HCEC 1CT (cell line): Measurements from ENCODE around the gene EXOC3L4.
A peak's percentile ranks its signal among the peaks of the same experiment; 100 is the strongest.

Experiments used
- DNase-seq: peaks from one replicate; pipeline ENCODE4 v3.0.0-alpha.2; 2017

The EXOC3L4 gene

GRCh38 chr14:103123634-103124500, 29.3 kb downstream of the EXOC3L4 start:
- DNase-seq = peak; percentile 20

- DNase-seq = no peak
These were observed 30.0 kb downstream of the EXOC3L4 start for GRCh38 chr14:103124501-103125001.

DNA sequence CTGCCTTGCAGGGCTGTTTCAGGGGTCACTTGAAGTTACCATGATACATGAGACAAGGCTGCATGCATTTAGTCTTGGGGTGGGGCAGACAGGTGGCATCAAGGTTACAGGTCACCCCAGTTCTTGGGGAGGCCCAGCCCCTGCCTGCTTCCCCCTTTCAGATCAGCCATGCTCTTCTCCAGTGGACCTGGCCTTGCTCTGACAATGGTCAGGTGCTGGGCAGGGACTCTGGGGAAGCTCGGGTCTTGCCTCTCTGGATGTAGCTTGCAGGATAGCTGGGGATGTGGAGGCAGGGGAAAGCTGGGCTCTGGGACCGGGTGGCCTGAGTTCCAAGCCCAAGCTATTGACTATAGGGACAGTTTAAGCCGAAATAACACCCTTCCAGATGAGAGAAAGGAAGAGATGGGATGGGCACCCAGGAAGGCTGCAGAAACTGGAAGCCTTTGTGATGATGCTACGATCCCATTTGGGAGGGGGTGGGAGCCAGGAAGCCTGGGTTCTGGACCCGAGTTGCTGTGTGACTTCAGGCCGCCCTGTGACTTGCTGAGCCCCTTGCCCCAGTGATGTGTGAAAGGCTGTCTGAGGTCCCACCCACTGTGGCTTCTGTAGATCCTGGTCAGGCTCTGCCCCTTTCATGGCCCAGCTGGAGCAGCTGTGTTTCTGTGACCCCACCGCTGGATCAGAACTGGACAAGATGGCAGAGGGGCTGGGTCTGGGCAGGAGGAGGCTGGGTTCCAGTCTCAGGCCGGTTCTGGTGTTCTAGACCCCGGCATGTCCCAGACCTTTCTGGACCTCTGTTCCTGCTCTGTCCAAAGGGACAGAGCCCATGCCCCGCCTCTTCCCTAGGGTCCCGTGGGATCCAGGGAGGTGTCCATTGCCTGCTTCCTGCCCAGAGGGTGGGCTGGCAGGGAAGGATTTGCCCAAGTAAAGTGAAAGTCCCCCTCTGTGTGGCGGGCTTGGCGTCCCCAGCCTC, 30.9 kb downstream of the EXOC3L4 start:
- DNase-seq = no peak

DNA sequence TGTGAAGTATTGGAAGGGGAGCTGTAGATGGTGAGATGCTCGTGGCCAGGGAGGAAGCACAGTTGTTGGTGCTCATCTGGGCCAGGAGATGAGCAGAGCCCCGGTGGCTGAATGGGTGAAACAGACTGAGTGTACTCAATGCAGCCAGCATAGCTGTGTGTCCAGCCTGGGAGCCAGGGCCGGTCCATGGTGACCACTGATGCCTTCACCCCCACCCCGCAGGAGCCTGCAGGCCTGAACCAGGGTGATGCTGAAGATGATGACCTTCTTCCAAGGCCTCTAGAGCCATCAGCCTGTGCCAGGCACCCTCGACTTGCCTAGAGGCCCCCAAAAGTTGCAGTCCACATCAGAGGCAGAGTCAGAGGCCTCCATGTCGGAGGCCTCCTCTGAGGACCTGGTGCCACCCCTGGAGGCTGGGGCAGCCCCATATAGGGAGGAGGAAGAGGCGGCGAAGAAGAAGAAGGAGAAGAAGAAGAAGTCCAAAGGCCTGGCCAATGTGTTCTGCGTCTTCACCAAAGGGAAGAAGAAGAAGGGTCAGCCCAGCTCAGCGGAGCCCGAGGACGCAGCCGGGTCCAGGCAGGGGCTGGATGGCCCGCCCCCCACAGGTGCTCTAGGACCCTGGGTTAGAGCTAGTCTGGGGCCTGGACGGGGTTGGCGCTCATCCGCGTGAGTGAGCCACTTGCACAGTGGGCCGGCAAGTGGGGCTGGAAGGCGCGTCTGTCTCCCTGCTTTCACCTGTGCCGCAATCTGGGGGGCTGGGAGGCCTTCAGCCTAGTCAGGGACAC, 31.8 kb downstream of the EXOC3L4 start:
- DNase-seq = no peak

DNA sequence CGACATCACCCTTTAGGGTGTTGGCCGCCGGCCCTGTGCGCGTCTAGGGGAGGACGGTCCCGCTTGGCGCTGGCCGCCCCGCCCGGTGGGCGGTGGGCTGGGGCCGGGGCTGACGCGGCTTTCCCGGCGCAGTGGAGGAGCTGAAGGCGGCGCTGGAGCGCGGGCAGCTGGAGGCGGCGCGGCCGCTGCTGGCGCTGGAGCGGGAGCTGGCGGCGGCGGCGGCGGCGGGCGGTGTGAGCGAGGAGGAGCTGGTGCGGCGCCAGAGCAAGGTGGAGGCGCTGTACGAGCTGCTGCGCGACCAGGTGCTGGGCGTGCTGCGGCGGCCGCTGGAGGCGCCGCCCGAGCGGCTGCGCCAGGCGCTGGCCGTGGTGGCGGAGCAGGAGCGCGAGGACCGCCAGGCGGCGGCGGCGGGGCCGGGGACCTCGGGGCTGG, 32.4 kb downstream of the EXOC3L4 start:
- DNase-seq = no peak

GRCh38 chr14:103127356-103127755, 32.8 kb downstream of the EXOC3L4 start:
- DNase-seq = no peak

- DNase-seq = no peak
These were observed 33.5 kb downstream of the EXOC3L4 start for GRCh38 chr14:103127861-103128598.

DNA sequence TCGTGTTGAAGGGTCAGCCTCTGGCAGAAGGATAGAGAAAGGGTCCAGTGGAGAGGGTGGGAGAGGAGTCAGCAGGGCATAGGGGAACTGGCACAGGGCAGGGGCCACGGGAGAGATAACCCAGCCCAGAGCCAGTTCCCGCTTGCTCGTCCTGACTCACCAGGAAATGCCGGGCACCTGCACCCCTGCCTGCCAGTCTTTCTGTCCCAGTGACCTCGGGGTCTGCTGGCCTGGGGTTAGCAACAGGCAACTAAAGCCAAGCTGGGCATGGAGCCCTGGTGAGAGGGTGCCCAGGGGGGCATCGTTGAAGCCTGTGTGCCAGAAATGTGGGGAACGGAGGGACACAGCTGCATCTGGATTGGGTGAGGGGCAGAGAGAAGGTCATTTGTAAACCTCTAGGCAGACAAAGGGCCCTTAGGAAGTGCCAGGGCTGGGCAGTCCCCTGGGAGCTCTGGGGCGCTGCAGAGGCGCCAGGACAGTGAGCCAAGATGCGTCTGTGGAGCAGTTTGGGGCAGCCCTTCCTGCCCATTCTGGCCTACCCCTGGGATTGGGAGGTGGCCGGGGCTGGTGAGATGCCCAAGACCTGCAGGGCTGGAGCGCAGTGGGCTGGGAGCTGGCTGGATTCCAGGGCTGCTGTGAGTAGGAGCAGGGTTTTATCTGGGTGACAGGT, 34.2 kb downstream of the EXOC3L4 start:
- no peak for DNase-seq

DNA sequence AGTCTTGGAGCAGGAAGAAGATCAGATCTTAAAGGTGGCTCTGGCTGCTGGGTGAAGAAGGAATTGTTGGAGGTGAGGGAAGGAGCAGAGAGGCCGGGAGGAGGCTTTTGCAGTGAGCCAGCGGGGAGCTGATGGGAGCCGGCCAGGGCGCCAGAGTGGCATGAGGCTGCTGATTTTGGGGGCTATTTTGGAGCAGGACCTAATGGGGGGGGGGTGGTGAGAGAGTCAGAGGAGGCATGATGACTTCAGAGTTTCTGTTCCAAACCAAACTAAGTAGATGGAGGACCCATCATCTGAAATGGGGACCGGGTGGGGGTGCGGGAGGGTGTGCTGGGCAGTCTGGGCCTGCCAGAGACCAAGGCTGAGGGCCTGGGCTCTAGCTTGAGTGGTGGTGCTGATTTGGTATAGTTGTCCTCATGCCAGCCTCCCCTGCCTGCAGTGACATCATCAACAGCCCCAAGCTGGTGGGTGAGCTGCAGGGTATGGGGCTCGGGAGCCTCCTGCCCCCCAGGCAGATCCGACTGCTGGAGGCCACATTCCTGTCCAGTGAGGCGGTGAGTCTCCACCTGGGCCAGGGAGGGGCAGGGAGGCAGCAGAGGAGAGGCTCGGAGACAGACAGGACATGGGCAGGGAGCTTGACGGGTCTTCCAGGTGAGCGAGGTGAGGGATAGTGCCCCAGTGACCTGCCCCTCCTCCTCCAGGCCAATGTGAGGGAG, 34.9 kb downstream of the EXOC3L4 start:
- DNase-seq = no peak

GRCh38 chr14:103130017-103130764, 35.7 kb downstream of the EXOC3L4 start:
- no peak for DNase-seq

DNA sequence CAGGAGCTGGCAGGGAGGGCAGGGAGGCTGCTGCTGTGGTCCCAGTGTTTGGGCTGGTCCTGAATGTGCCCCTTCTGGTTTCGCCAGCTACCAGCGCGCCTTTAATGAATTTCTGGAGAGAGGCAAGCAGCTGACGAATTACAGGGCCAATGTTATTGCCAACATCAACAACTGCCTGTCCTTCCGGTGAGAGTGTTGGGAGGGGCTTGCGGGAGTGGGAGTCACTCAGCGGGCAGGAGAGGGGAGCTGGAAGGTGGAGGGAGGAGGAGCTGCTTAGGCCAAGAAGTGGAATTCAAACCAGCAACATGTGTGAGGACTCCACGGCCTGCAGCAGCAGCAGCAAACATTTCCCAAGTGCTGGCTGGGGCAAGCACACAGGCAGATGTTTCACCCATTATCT, 36.4 kb downstream of the EXOC3L4 start:
- no peak for DNase-seq

- no peak for DNase-seq
These were observed 37.1 kb downstream of the EXOC3L4 start for GRCh38 chr14:103131580-103131979.

DNA sequence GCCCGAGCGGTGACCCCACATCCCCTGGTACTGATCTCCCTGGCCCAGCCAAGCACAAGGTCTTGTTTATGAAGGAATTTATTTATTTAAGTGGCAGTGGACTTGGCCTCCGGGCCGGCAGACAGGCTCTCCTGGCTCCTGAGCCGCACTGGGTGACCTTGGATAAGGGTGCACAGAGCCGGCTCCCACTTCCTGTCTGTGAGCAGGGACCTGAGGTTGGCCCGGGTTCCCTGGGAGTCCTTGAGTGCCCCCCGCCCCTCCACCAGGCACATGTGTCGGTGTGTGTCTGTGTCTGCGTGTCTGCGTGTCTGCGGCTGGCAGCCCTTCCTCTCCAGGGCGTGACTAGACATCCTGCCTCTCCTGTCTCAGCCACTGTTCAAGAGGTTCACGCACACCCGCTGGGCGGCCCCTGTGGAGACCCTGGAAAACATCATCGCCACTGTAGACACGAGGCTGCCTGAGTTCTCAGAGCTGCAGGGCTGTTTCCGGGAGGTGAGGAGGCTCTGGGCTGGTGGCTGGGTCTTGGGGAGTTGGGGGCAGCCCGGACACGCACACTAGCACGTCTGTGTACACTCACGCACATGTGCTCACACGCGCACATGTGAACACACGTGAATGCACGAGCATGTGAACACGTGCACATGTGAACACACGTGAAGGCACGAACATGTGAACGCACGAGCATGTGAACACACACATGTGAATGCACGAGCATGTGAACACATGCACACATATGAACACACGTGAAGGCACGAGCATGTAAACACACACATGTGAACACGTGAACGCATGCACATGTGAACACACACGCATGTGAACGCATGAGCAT, 38.1 kb downstream of the EXOC3L4 start:
- DNase-seq = no peak

DNA sequence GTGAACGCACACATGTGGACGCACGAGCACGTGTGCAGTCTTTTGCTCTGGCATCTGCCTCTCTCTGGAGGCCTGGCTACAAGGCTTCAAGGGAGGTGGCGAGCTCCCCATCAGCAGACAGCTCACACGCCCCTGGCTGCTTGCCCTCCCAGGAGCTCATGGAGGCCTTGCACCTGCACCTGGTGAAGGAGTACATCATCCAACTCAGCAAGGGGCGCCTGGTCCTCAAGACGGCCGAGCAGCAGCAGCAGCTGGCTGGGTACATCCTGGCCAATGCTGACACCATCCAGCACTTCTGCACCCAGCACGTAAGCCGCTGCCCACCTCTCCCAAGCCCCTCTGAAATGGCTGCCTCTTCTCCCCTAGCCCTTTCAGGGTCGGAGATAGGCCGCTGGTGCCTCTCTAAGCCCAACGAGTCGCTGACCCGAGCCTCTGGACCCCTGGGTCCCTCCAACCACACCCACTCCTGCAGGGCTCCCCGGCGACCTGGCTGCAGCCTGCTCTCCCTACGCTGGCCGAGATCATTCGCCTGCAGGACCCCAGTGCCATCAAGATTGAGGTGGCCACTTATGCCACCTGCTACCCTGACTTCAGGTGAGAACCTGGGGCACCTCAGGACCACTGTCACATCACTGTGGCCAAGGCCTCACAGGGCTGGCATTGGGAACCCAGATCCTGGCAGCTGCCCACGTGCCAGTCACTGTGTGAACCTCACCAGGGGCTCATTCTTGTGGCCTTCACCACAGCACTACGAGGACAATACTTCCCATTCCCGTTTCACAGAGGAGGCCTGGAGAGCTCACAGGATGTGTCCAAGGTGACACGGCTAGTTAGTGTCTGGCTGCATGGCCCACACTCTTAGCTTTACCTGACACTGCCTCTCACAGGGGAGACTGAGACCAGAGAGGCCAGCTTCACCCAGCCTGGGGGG, 39.0 kb downstream of the EXOC3L4 start:
- no peak for DNase-seq

- no peak for DNase-seq
These were observed 39.9 kb downstream of the EXOC3L4 start for GRCh38 chr14:103134405-103134804.

GRCh38 chr14:103134919-103135318, 40.4 kb downstream of the EXOC3L4 start:
- no peak for DNase-seq

DNA sequence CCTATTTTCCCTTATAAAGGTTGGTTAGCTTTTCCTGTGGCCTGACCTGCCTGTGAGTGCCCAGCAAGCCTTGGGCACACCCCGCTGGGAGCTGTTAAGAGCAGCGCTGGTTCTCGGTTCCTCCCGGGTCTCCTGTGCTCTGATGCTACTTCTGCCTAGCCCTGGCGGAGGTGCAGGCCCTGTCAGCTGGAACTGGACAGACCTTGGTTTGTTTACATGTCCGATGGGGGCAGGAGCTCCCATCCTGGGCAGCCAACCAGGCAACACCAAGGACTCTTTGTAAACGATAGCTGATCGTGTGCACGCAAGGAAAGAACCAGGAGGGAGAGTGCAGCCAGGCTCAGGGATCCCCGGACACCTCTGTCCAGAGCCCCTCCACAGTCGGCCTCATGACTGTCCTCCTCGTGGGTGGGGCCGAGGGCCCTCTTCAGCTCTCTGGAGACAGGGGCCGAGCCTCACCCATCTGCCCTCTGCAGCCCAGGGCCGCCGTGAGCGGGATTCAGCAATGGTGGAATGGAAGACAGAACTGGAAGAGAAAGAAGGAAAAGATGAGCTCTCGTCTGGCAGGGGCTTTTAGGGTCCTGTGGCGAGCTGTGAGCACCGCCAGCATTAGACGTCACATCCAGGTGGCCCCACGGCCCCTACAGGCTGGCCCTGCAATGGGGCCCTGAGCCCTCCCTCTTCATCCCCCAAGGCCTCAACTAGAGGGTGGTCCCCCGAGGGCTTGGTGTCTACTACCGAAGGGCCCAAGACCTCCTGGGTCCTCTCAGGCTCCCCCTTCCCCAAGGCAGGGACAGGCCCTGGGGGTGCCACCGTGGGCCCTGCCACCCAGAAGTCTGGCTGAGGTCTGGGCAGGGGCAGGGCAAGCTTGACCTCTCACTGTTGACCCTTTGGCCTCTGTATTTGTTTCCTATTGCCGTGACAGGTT, 41.1 kb downstream of the EXOC3L4 start:
- no peak for DNase-seq
